Activated naive CD8-positive, alpha-beta T cell treated with anti-CD3 and anti-CD28 coated beads, Interleukin-2, amount 10 ng/mL, durations not matched to agents 7 days and 5 days (primary cell): ENCODE results near the gene GTPBP6. TPM values are rescaled to one million over a fixed set of nuclear protein-coding genes. Genes with fewer than 3 reads are reported as not detected.
A peak's percentile ranks its signal among the peaks of the same experiment; 100 is the strongest.
"Not testable (repeated sequence)": the region's sequence is repeated elsewhere in the genome, so short reads cannot be mapped to it uniquely, and the experiment has no call there.

Source experiments
- ATAC-seq: fragments of 150-1000 bp; cut with Tn5 transposase; one replicate; pipeline ENCODE4 v1.10.0; 2021; ENCODE audit warnings: low read depth, moderate library complexity
- POLR2A ChIA-PET: fragments of 350-600 bp; sonication (Branson Sonifier 250); formaldehyde crosslinking; loops from one replicate; lab custom pipeline; 2021; ENCODE audit warnings: antibody characterized with exemption; lab: Charles Lee
- DNase-seq: peaks from one replicate; pipeline ENCODE4 v3.0.0; 2021
- H3K27ac Mint-ChIP-seq: one replicate; pipeline ENCODE4 v1.8.0; 2022; ENCODE audit warnings: mild to moderate bottlenecking, mixed read lengths
- H3K27me3 Mint-ChIP-seq: one replicate; pipeline ENCODE4 v1.8.0; 2022; ENCODE audit warnings: mild to moderate bottlenecking, moderate library complexity, mixed read lengths
- H3K36me3 Mint-ChIP-seq: one replicate; pipeline ENCODE4 v1.8.0; 2021; ENCODE audit warnings: mild to moderate bottlenecking, mixed read lengths
- H3K4me1 Mint-ChIP-seq: one replicate; pipeline ENCODE4 v1.8.0; 2021; ENCODE audit warnings: mixed read lengths
- H3K4me3 Mint-ChIP-seq: one replicate; pipeline ENCODE4 v1.8.0; 2022; ENCODE audit warnings: mild to moderate bottlenecking, moderate library complexity, mixed read lengths
- H3K9me3 Mint-ChIP-seq: one replicate; pipeline ENCODE4 v1.8.0; 2021; ENCODE audit warnings: mixed read lengths
- total RNA-seq, 2 experiments: library from RNA; stranded (reverse); gene quantifications; one replicate each; pipeline ENCODE4 v1.2.3, GENCODE V29; 2021

Gene GTPBP6
- total RNA-seq, 2 experiments from 2014 or later = 63.1 to 64.5 TPM

GRCh38 chrX:356385-357034 is 37.9 kb upstream of the GTPBP6 start:
- Mint-ChIP-seq H3K27ac (peak overlapping the region; percentile 87), H3K4me3 (no peak overlapping the region), H3K27me3 (no peaks in the 10 kb centered on the region), H3K36me3 (peaks cover 51% of the 10 kb centered on the region), H3K4me1 (peaks cover 18% of the 10 kb centered on the region), H3K9me3 (peaks cover 2% of the 10 kb centered on the region)
- POLR2A ChIA-PET = no interaction called here
- no peak for ATAC-seq
- DNase-seq = no peak

GRCh38 chrX:355329-356050 is 36.9 kb upstream of the GTPBP6 start:
- Mint-ChIP-seq H3K9me3 (peaks cover 2% of the 10 kb centered on the region), H3K4me1 (peaks cover 18% of the 10 kb centered on the region), H3K4me3 (no peak overlapping the region), H3K27me3 (no peaks in the 10 kb centered on the region), H3K36me3 (peaks cover 42% of the 10 kb centered on the region), H3K27ac (peak overlapping the region; percentile 32)
- DNase-seq (no peak), ATAC-seq (no peak)
- POLR2A ChIA-PET = no interaction called here

GRCh38 chrX:353566-354535 is 35.3 kb upstream of the GTPBP6 start:
- Mint-ChIP-seq H3K9me3 (peaks cover 2% of the 10 kb centered on the region), H3K27me3 (no peaks in the 10 kb centered on the region), H3K27ac (no peak overlapping the region), H3K36me3 (peaks cover 28% of the 10 kb centered on the region), H3K4me3 (no peak overlapping the region), H3K4me1 (peaks cover 18% of the 10 kb centered on the region)
- POLR2A ChIA-PET = no interaction called here
- ATAC-seq = no peak
- DNase-seq = no peak

- Mint-ChIP-seq H3K9me3 (peaks cover 2% of the 10 kb centered on the region), H3K4me1 (peaks cover 16% of the 10 kb centered on the region), H3K27ac (peak overlapping the region; percentile 33), H3K4me3 (no peak overlapping the region), H3K27me3 (no peaks in the 10 kb centered on the region), H3K36me3 (peaks cover 24% of the 10 kb centered on the region)
- no peak for DNase-seq
- POLR2A ChIA-PET = no interaction called here
- no peak for ATAC-seq
Measured at GRCh38 chrX:352582-353314, 34.2 kb upstream of the GTPBP6 start.

GRCh38 chrX:352181-352580 is 33.6 kb upstream of the GTPBP6 start:
- Mint-ChIP-seq H3K27ac (no peak overlapping the region), H3K4me3 (no peak overlapping the region), H3K9me3 (peaks cover 2% of the 10 kb centered on the region), H3K27me3 (no peaks in the 10 kb centered on the region), H3K36me3 (peaks cover 20% of the 10 kb centered on the region), H3K4me1 (peaks cover 10% of the 10 kb centered on the region)
- ATAC-seq (no peak), DNase-seq (no peak)
- POLR2A ChIA-PET = no interaction called here

GRCh38 chrX:351736-352135 is 33.1 kb upstream of the GTPBP6 start:
- DNase-seq (no peak), ATAC-seq (no peak)
- H3K4me3 Mint-ChIP-seq = no peak overlapping the region
- peaks cover 17% of the 10 kb centered on the region for H3K36me3 Mint-ChIP-seq
- POLR2A ChIA-PET = no interaction called here
- H3K9me3 Mint-ChIP-seq = peaks cover 2% of the 10 kb centered on the region
- no peaks in the 10 kb centered on the region for H3K27me3 Mint-ChIP-seq
- no peak overlapping the region for H3K27ac Mint-ChIP-seq
- peaks cover 6% of the 10 kb centered on the region for H3K4me1 Mint-ChIP-seq

GRCh38 chrX:351324-351641 is 32.7 kb upstream of the GTPBP6 start:
- H3K4me3 Mint-ChIP-seq, H3K27me3 Mint-ChIP-seq, ATAC-seq, DNase-seq, POLR2A ChIA-PET, H3K9me3 Mint-ChIP-seq, H3K27ac Mint-ChIP-seq, H3K4me1 Mint-ChIP-seq: not testable (repeated sequence)
- H3K36me3 Mint-ChIP-seq = peaks cover 13% of the 10 kb centered on the region

- Mint-ChIP-seq H3K9me3 (no peaks in the 10 kb centered on the region), H3K36me3 (peaks cover 10% of the 10 kb centered on the region), H3K27me3 (no peaks in the 10 kb centered on the region), H3K27ac (no peak overlapping the region), H3K4me1 (peaks cover 1% of the 10 kb centered on the region), H3K4me3 (no peak overlapping the region)
- DNase-seq = no peak
- POLR2A ChIA-PET = no interaction called here
- no peak for ATAC-seq
Measured at GRCh38 chrX:350534-351323, 32.1 kb upstream of the GTPBP6 start.

GRCh38 chrX:350148-350533 is 31.5 kb upstream of the GTPBP6 start:
- no peak for ATAC-seq
- no peak overlapping the region for H3K4me3 Mint-ChIP-seq

GRCh38 chrX:349702-350101 is 31.1 kb upstream of the GTPBP6 start:
- Mint-ChIP-seq H3K9me3 (no peaks in the 10 kb centered on the region), H3K27ac (no peak overlapping the region), H3K4me3 (no peak overlapping the region), H3K4me1 (no peaks in the 10 kb centered on the region), H3K27me3 (no peaks in the 10 kb centered on the region), H3K36me3 (peaks cover 10% of the 10 kb centered on the region)
- POLR2A ChIA-PET = no interaction called here
- no peak for DNase-seq
- no peak for ATAC-seq

More at GRCh38 chrX:350148-350533, 31.5 kb upstream of the GTPBP6 start:
- no peaks in the 10 kb centered on the region for H3K27me3 Mint-ChIP-seq
- POLR2A ChIA-PET = no interaction called here
- no peaks in the 10 kb centered on the region for H3K9me3 Mint-ChIP-seq
- H3K4me1 Mint-ChIP-seq = peaks cover 1% of the 10 kb centered on the region
- no peak for DNase-seq
- no peak overlapping the region for H3K27ac Mint-ChIP-seq
- peaks cover 8% of the 10 kb centered on the region for H3K36me3 Mint-ChIP-seq

- Mint-ChIP-seq H3K27ac (no peak overlapping the region), H3K27me3 (no peaks in the 10 kb centered on the region), H3K4me3 (no peak overlapping the region), H3K9me3 (no peaks in the 10 kb centered on the region), H3K36me3 (peaks cover 11% of the 10 kb centered on the region), H3K4me1 (no peaks in the 10 kb centered on the region)
- ATAC-seq = no peak
- POLR2A ChIA-PET = no interaction called here
- no peak for DNase-seq
Measured at GRCh38 chrX:349196-349595, 30.6 kb upstream of the GTPBP6 start.

- Mint-ChIP-seq H3K36me3 (peaks cover 11% of the 10 kb centered on the region), H3K27ac (no peak overlapping the region), H3K4me1 (no peaks in the 10 kb centered on the region), H3K4me3 (no peak overlapping the region), H3K9me3 (no peaks in the 10 kb centered on the region), H3K27me3 (no peaks in the 10 kb centered on the region)
- DNase-seq (no peak), ATAC-seq (no peak)
- POLR2A ChIA-PET = no interaction called here
Measured at GRCh38 chrX:348461-349117, 30.0 kb upstream of the GTPBP6 start.
